AML-193 (cell line): ENCODE results near the gene PHOSPHO1.
"Not testable (repeated sequence)": the region's sequence is repeated elsewhere in the genome, so short reads cannot be mapped to it uniquely, and the experiment has no call there.

Source experiments
- DNase-seq, 2 experiments: peaks; one replicate each; lab custom pipeline; 2025; lab: John Stamatoyannopoulos, UW

PHOSPHO1 gene

GRCh38 chr17:49230636-49231562, at the start of gene PHOSPHO1:
TSS of gene PHOSPHO1 (minus strand) at chr17:49230787. CDS start at chr17:49226691, 4,096 bp downstream.
- DNase-seq, result peak; percentile 50 to 73

- DNase-seq, result no peak
Observed at GRCh38 chr17:49280061-49280460, 49.5 kb upstream of the PHOSPHO1 start.

- DNase-seq, result not testable (repeated sequence)
Observed at GRCh38 chr17:49279263-49280015, 48.9 kb upstream of the PHOSPHO1 start.

GRCh38 chr17:49278076-49278475, 47.5 kb upstream of the PHOSPHO1 start:
- DNase-seq, result no peak

GRCh38 chr17:49277638-49278037, 47.1 kb upstream of the PHOSPHO1 start:
- DNase-seq, result no peak

- not testable (repeated sequence) for DNase-seq
Observed at GRCh38 chr17:49275981-49276380, 45.4 kb upstream of the PHOSPHO1 start.

- no peak for DNase-seq
Observed at GRCh38 chr17:49269356-49269755, 38.8 kb upstream of the PHOSPHO1 start.

GRCh38 chr17:49267912-49268311, 37.3 kb upstream of the PHOSPHO1 start:
- DNase-seq, result no peak

- DNase-seq, result no peak
Observed at GRCh38 chr17:49266233-49266632, 35.6 kb upstream of the PHOSPHO1 start.

- not testable (repeated sequence) for DNase-seq
Observed at GRCh38 chr17:49261540-49261939, 31.0 kb upstream of the PHOSPHO1 start.

GRCh38 chr17:49260817-49261291, 30.3 kb upstream of the PHOSPHO1 start:
- DNase-seq, result no peak

- peak; percentile 66 to 70 for DNase-seq
Observed at GRCh38 chr17:49260011-49260816, 29.6 kb upstream of the PHOSPHO1 start.

- DNase-seq, result no peak
Observed at GRCh38 chr17:49259663-49260010, 29.1 kb upstream of the PHOSPHO1 start.

- no peak for DNase-seq
Observed at GRCh38 chr17:49258394-49258793, 27.8 kb upstream of the PHOSPHO1 start.

- no peak for DNase-seq
Observed at GRCh38 chr17:49255125-49255524, 24.5 kb upstream of the PHOSPHO1 start.

- DNase-seq, result no peak
Observed at GRCh38 chr17:49254066-49254465, 23.5 kb upstream of the PHOSPHO1 start.

- peak; percentile 95 to 96 for DNase-seq
Observed at GRCh38 chr17:49252148-49252695, 21.6 kb upstream of the PHOSPHO1 start.

GRCh38 chr17:49249890-49250522, 19.4 kb upstream of the PHOSPHO1 start:
- DNase-seq, result no peak

- DNase-seq, result no peak
Observed at GRCh38 chr17:49249292-49249794, 18.8 kb upstream of the PHOSPHO1 start.

GRCh38 chr17:49247944-49248343, 17.4 kb upstream of the PHOSPHO1 start:
- DNase-seq, result no peak

- no peak for DNase-seq
Observed at GRCh38 chr17:49244839-49245238, 14.3 kb upstream of the PHOSPHO1 start.
